GM19193 (cell line): ENCODE data around the gene PGM2L1.

Experiments used
- POLR2A ChIP-seq: IDR thresholded peaks from 4 replicates; pipeline ENCODE4 v1.6.1; 2011; ENCODE audit not compliant: insufficient read depth, insufficient read length; ENCODE audit errors: extremely low read depth

PGM2L1 gene

GRCh38 chr11:74325649-74326645, 72.3 kb downstream of the PGM2L1 start:
- TF ChIP-seq POLR2A = no peak

- no peak for TF ChIP-seq POLR2A
Observed at GRCh38 chr11:74322667-74323066, 75.6 kb downstream of the PGM2L1 start.

DNA sequence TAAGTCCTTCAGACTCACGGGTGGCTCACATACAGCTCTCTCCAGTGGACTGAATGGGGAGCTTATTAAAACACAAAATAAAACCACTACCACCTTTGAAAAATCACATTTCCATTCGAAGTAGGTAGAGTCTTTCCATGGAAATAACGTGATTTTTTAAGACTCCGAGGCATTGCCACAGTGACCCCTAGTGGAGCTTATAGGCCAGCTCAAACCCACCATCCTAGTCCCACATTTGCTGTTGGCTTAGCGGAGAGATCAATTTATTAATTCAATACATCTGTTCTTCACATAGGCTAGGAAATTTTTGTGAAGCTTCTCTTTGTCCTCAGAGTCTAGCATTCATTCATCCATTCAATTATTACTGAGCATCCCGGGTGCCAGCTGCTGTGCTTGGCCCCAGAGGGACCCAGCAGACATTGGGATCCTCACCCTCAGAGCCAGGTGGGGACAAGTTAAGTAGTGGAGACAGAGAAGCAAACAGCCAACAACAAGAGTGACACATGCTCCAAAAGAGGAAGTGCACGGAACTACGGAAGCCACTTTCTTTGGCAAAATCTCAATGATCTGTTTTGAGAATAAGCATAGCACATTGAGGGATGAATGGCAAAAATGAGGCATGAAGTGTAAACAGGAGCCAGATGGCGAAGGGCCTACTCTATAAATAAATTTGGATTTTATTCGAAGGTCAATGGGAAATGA, 76.6 kb downstream of the PGM2L1 start:
- TF ChIP-seq POLR2A = no peak

DNA sequence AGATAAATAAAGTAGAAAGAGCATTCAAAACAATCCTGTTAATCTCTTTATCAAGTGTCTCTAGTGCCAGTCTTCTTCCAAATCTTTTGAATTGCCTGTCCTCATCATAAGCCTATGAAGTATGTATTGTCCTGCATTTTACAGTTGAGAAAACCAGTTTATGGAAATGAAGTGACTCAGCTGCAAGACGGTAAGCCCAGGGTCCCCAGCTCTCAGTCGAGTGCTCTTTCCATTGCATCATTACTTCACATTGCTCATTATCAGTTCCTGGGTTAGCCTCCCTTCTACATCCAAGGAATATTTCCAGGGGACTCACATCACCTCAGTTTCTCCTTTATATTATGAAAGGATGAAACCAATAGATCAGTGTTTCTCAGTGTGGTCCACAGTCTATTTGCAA, 77.7 kb downstream of the PGM2L1 start:
- no peak for TF ChIP-seq POLR2A

- TF ChIP-seq POLR2A = no peak
Observed at GRCh38 chr11:74319139-74319816, 79.0 kb downstream of the PGM2L1 start.

DNA sequence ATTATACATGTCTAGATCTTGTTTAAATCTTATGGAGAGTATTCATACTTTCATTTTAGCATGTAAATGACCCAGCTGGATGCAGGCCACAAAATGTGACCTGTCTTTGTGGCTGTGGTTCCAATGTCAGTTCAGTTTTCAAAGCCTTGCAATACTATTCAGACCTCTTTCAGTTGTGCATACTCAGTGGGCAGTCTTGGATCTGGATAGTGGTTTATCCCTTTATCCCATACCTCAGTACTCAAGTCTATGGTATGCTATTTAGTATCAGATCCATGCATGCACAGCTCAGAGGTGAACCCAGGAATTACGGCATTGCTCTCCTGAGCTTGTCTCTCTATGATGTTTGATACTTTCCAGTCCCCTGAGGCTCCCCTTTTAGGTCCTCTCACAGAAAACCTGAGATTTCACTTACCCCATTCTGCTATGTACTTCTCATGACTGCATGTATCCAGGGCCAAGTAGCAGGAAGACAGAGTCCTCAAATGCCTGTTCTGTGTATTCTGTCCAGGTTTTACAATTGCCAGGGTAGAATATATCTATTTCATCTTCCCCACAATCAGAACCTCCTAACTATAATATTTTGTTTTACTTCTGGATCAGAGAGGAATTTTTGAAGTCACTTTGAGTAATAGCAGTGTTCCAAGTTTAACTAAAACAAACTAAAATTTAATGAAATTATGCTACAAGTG, 79.8 kb downstream of the PGM2L1 start:
- no peak for TF ChIP-seq POLR2A

- no peak for TF ChIP-seq POLR2A
Observed at GRCh38 chr11:74316772-74317505, 81.3 kb downstream of the PGM2L1 start.

GRCh38 chr11:74312326-74312725, 85.9 kb downstream of the PGM2L1 start:
- no peak for TF ChIP-seq POLR2A

- no peak for TF ChIP-seq POLR2A
Observed at GRCh38 chr11:74311352-74311926, 86.8 kb downstream of the PGM2L1 start, which contains the start of gene P4HA3. TSS of gene P4HA3 (minus strand) at chr11:74311640. CDS start at chr11:74311611, 29 bp downstream.

- TF ChIP-seq POLR2A = no peak
Observed at GRCh38 chr11:74310857-74311256, 87.4 kb downstream of the PGM2L1 start.

DNA sequence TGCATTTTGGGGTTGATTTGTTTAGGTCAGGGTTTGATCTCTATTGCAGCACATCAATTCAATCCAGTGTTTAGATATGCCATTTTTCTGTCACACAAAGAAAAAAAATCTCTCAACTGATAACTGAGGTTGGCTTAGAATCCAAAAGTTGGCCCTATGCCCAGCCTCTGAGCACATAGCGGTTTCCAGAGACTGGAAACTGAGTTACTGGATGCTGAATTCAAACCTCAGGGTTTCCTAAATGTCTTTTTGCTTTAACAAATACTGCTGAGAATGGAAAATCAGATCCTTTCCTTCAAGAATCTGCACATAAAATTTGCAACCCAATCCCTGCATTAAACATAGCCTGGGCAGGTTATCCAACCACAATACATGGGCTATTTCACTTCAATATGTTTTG, 90.8 kb downstream of the PGM2L1 start:
- TF ChIP-seq POLR2A = no peak

- no peak for TF ChIP-seq POLR2A
Observed at GRCh38 chr11:74306435-74307175, 91.6 kb downstream of the PGM2L1 start.

DNA sequence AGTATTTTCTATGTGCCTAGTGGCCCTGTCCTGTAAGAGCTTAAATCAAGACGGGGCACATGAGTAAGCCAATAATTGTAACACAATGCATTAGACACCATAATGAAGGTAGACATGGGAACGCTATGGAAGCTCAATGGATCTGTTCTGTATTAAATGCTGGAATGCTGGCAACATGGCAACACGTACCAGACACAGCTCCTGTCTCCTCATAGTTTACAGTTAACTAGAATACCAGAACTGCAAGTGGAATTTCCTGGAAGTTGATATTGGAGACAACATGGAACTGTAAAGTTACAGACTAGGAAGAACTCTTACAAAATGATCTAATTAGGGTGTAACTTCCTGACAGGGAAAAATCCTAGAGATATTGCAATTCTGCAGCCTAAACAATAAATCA, 99.2 kb downstream of the PGM2L1 start:
- no peak for TF ChIP-seq POLR2A
